Measurements from ENCODE around the gene TRDMT1.

Gene TRDMT1

DNA sequence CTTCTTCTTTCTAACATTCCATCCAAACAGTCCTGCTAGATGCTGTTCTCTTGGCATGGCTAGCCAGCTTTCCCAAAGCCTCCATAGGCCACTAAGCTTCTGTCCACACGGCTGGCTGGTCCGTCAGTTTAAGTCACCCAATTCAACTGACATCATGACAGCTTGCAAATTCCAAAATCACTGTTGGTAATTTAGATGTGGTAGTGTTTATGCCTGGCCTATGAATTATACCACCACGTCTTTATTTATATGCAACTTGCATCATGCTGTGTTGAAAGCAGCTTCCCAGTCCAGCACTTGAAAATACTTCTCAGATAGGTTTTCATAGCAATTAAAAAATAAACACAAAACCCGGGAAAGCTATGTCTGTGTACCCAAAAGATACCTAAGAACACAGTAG lies 24.3 kb upstream of the TRDMT1 start:
- Mint-ChIP-seq H3K4me3 (no peak overlapping the region), H3K36me3 (peaks cover 13 to 19% of the 10 kb centered on the region in 2 donors), H3K4me1 (peaks cover 32 to 46% of the 10 kb centered on the region in 2 donors), H3K27me3 (peaks cover 0 to 7% of the 10 kb centered on the region in 2 donors), H3K9me3 (no peaks in the 10 kb centered on the region), H3K27ac (no peak overlapping the region)
- ATAC-seq (replicated peaks) (no peak), DNase-seq (no peak)

DNA sequence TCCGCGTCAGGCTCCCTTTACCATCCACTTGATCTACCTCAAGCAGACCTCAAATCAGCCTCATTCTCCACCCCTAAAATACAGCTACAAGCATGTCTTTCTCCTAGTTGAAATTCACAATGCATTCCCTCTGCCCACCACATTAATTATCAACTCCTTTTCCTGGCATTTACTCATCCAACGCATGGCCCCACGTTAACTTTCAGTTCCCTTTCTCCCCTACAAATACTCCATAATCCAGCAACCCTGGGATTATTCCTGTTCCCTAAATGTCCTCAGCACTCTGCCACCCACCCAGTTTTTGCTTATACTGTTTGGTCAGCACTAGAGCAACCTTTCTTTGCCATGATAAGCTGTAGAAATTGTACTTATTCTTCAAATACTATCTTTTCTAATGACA lies 20.9 kb upstream of the TRDMT1 start:
- peaks cover 30 to 32% of the 10 kb centered on the region in 2 donors for H3K4me1 Mint-ChIP-seq
- no peak for ATAC-seq (replicated peaks)

DNA sequence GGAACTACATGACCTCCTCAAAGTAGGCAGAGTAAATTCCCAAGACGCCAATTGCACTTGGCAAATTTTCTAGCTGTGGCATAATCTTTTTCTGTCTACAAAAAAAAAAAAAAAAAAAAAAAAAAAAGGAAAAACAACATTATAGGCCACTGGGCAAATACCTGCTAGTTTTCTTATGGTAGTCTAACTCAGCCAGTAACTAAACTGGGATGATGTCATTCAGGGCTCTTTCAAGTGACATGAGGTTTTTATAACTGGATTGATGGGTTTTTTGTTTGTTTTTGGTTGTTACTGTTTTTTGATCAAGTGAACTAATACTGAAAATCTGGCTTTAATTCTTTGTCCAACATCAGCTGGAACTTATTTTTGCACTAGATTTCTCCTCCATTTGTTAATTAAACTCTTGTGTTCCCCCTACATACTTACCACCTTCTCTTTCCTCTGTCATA lies 19.2 kb upstream of the TRDMT1 start:
- H3K4me1 Mint-ChIP-seq, result peaks cover 22 to 26% of the 10 kb centered on the region in 2 donors
- no peak for ATAC-seq (replicated peaks)
- H3K4me3 Mint-ChIP-seq, result no peak overlapping the region
- peaks cover 0 to 4% of the 10 kb centered on the region in 2 donors for H3K36me3 Mint-ChIP-seq
- H3K9me3 Mint-ChIP-seq, result no peaks in the 10 kb centered on the region
- peaks cover 0 to 7% of the 10 kb centered on the region in 2 donors for H3K27me3 Mint-ChIP-seq
- DNase-seq, result no peak
- H3K27ac Mint-ChIP-seq, result no peak overlapping the region

More for the DNA sequence above, 20.9 kb upstream of the TRDMT1 start:
- no peaks in the 10 kb centered on the region for H3K9me3 Mint-ChIP-seq
- no peak overlapping the region for H3K27ac Mint-ChIP-seq
- DNase-seq, result no peak
- H3K4me3 Mint-ChIP-seq, result no peak overlapping the region
- H3K36me3 Mint-ChIP-seq, result peaks cover 0 to 4% of the 10 kb centered on the region in 2 donors
- H3K27me3 Mint-ChIP-seq, result peaks cover 0 to 7% of the 10 kb centered on the region in 2 donors

GRCh38 chr10:17219024-17219423 lies 17.6 kb upstream of the TRDMT1 start:
- Mint-ChIP-seq H3K9me3 (no peaks in the 10 kb centered on the region), H3K27me3 (peaks cover 0 to 7% of the 10 kb centered on the region in 2 donors), H3K36me3 (peaks cover 0 to 4% of the 10 kb centered on the region in 2 donors), H3K4me3 (no peak overlapping the region), H3K27ac (no peak overlapping the region), H3K4me1 (peaks cover 20 to 26% of the 10 kb centered on the region in 2 donors)
- ATAC-seq (replicated peaks) (no peak), DNase-seq (no peak)

GRCh38 chr10:17217631-17218232 lies 16.3 kb upstream of the TRDMT1 start:
- Mint-ChIP-seq H3K36me3 (peaks cover 0 to 4% of the 10 kb centered on the region in 2 donors), H3K4me1 (peaks cover 17 to 26% of the 10 kb centered on the region in 2 donors), H3K27me3 (peaks cover 0 to 7% of the 10 kb centered on the region in 2 donors), H3K27ac (peak overlapping the region; percentile 77), H3K9me3 (no peaks in the 10 kb centered on the region), H3K4me3 (no peak overlapping the region)
- no peak for DNase-seq
- ATAC-seq (replicated peaks), result no peak

GRCh38 chr10:17216901-17217395 lies 15.5 kb upstream of the TRDMT1 start:
- H3K9me3 Mint-ChIP-seq, result no peaks in the 10 kb centered on the region
- H3K4me3 Mint-ChIP-seq, result no peak overlapping the region
- DNase-seq, result no peak
- peak overlapping the region; percentile 95 for H3K27ac Mint-ChIP-seq
- H3K27me3 Mint-ChIP-seq, result no peaks in the 10 kb centered on the region
- H3K36me3 Mint-ChIP-seq, result no peaks in the 10 kb centered on the region
- H3K4me1 Mint-ChIP-seq, result peaks cover 16 to 20% of the 10 kb centered on the region in 2 donors
- no peak for ATAC-seq (replicated peaks)

DNA sequence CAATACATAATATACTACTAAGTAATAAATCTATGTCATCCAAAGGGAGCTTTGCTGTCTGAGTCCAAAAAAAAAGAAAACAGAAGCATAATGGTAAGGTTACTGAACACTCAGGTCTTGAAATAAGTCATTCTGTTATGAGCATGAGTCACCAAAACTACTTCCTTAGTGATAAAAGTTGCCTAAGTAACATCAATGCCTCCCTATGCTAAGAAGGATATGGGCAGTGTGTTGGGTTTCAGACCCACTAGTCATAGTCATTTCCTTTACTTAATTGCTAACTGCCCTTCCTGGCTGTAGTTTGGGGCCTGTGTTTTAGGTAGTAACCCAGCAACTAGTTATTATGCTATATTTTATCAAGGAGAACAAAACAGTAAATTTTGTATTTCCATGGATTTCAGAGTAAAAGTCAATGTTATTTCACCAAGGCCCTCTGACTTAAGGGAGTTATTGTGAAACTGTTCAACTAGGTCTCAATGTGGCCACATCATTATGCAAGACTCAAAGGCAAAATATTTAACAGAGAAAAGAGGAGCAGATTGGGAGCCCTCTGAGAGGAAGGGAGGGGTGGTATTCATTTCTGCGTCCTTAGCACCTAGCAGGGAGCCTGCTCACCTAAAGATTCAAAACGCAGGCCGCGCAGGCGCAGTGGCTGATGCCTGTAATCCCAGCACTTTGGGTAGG lies 14.9 kb upstream of the TRDMT1 start:
- Mint-ChIP-seq H3K4me3 (no peak overlapping the region), H3K4me1 (peaks cover 16 to 19% of the 10 kb centered on the region in 2 donors), H3K27ac (peak overlapping the region; percentile 95), H3K9me3 (no peaks in the 10 kb centered on the region), H3K27me3 (no peaks in the 10 kb centered on the region), H3K36me3 (no peaks in the 10 kb centered on the region)
- DNase-seq, result peak; percentile 21
- peak; percentile 100 for ATAC-seq (replicated peaks)

DNA sequence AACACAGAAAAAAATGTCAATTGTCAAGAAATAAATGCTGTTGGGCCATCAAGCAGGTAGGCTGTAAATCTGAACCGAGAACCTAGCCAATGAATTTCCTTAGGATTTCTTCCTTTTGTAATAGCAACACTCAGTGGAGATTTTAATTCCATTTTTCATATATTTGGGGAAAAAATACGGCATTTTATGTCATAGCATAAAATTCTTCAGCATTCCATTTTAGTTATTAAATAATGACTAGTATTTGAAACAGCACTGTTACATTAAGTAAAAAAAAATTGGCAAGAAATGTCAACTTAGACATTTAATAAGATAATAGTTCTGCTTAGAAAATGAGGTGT lies 14.3 kb upstream of the TRDMT1 start:
- ATAC-seq (replicated peaks) (no peak), DNase-seq (no peak)
- Mint-ChIP-seq H3K27ac (no peak overlapping the region), H3K27me3 (no peaks in the 10 kb centered on the region), H3K4me3 (no peak overlapping the region), H3K4me1 (peaks cover 14 to 19% of the 10 kb centered on the region in 2 donors), H3K36me3 (no peaks in the 10 kb centered on the region), H3K9me3 (no peaks in the 10 kb centered on the region)

GRCh38 chr10:17214971-17215781 lies 13.7 kb upstream of the TRDMT1 start:
- H3K27ac Mint-ChIP-seq, result no peak overlapping the region
- H3K27me3 Mint-ChIP-seq, result no peaks in the 10 kb centered on the region
- H3K4me3 Mint-ChIP-seq, result no peak overlapping the region
- no peaks in the 10 kb centered on the region for H3K9me3 Mint-ChIP-seq
- no peaks in the 10 kb centered on the region for H3K36me3 Mint-ChIP-seq
- H3K4me1 Mint-ChIP-seq, result peaks cover 14 to 19% of the 10 kb centered on the region in 2 donors
- ATAC-seq (replicated peaks) (no peak), DNase-seq (no peak)

DNA sequence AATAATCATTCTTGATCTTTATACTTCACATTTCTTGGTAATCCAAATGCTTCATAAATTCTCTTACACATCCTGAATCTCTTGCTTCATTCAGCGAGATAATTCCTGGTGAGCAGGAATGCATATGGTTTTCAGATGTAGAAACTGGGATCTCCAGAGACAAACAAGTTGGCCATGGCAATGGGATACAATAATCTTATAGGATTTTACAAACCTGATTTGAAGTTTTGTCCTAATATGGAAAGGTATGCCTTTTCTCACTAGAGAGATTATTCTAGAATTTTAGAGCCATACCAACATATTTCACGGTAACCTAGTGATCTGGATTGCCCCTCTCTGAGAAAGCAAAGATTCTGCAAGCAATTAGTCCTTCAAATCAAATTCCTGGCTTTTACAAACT lies 13.1 kb upstream of the TRDMT1 start:
- Mint-ChIP-seq H3K4me1 (peaks cover 14 to 19% of the 10 kb centered on the region in 2 donors), H3K27ac (no peak overlapping the region), H3K36me3 (no peaks in the 10 kb centered on the region), H3K27me3 (no peaks in the 10 kb centered on the region), H3K9me3 (no peaks in the 10 kb centered on the region), H3K4me3 (no peak overlapping the region)
- DNase-seq (no peak), ATAC-seq (replicated peaks) (no peak)

GRCh38 chr10:17213646-17214349 lies 12.3 kb upstream of the TRDMT1 start:
- Mint-ChIP-seq H3K4me3 (no peak overlapping the region), H3K9me3 (no peaks in the 10 kb centered on the region), H3K4me1 (peaks cover 14 to 19% of the 10 kb centered on the region in 2 donors), H3K27ac (no peak overlapping the region), H3K27me3 (no peaks in the 10 kb centered on the region), H3K36me3 (no peaks in the 10 kb centered on the region)
- ATAC-seq (replicated peaks), result no peak
- no peak for DNase-seq

DNA sequence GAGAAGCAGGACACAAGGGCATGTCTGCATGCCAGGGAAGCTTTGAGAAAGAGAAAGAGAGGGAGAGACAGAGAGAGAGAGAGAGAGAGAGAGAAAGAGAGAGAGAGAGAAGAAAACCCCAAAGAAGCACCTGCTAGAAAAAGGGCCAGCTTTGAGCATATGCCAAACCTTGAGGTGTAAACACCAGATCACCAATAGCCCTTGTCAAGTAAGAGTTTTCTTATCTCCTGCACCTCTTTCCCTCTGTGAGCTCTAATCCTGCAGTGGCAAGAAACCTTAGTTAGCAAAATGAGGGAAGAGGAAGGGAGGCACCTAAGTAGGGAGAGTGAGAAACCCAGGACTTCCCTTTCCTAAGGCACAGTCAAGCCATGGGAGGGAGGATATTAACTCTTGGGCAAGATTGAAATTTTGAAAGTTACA lies 11.3 kb upstream of the TRDMT1 start:
- no peaks in the 10 kb centered on the region for H3K9me3 Mint-ChIP-seq
- DNase-seq, result no peak
- no peak for ATAC-seq (replicated peaks)
- H3K27me3 Mint-ChIP-seq, result no peaks in the 10 kb centered on the region
- no peak overlapping the region for H3K27ac Mint-ChIP-seq
- H3K36me3 Mint-ChIP-seq, result no peaks in the 10 kb centered on the region
- no peak overlapping the region for H3K4me3 Mint-ChIP-seq
- H3K4me1 Mint-ChIP-seq, result peaks cover 11 to 15% of the 10 kb centered on the region in 2 donors

- Mint-ChIP-seq H3K36me3 (no peaks in the 10 kb centered on the region), H3K4me3 (no peak overlapping the region), H3K27ac (no peak overlapping the region), H3K4me1 (peaks cover 10 to 14% of the 10 kb centered on the region in 2 donors), H3K27me3 (no peaks in the 10 kb centered on the region), H3K9me3 (no peaks in the 10 kb centered on the region)
- no peak for DNase-seq
- no peak for ATAC-seq (replicated peaks)
Measured at GRCh38 chr10:17210361-17210760, 8.9 kb upstream of the TRDMT1 start.

- Mint-ChIP-seq H3K36me3 (no peaks in the 10 kb centered on the region), H3K27me3 (no peaks in the 10 kb centered on the region), H3K4me3 (no peak overlapping the region), H3K27ac (no peak overlapping the region), H3K9me3 (no peaks in the 10 kb centered on the region), H3K4me1 (peaks cover 10 to 14% of the 10 kb centered on the region in 2 donors)
- DNase-seq, result no peak
- ATAC-seq (replicated peaks), result no peak
Measured at GRCh38 chr10:17209881-17210280, 8.4 kb upstream of the TRDMT1 start.

All from stimulated activated naive B cell treated with anti-CD40 and anti-IgM and Interleukin-4, amounts not matched to agents 10 μg/mL and 1 μg/mL and 100 μg/mL, for 72 hours (primary cell).